ENCODE results near the gene SDK2.
A peak's percentile ranks its signal among the peaks of the same experiment; 100 is the strongest.

SDK2 gene

DNA sequence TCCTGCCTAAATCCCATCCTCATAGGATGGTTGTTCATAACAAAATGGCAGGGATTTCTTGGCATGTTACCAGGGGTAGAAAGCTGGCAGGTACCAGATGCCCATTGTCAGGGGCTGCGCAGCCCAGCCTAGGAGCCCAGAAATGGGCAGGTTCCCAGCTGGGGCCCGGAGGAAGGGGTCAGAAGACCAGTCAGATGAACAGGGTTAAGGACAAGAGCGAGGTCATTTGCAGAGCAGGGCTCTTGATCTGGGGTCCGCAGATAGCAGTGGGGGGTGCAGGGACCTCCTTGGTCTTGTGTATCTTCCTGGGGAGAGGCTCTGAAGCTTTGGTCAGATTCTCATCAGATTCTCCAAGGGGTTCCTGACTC, 280.1 kb downstream of the SDK2 start:
- no peak overlapping the region for H3K27ac Mint-ChIP-seq
- peaks cover 7 to 14% of the 10 kb centered on the region in 2 donors for H3K36me3 Mint-ChIP-seq
- no peak for DNase-seq
- no peaks in the 10 kb centered on the region for H3K27me3 Mint-ChIP-seq
- no peak overlapping the region for H3K4me3 Mint-ChIP-seq
- H3K9me3 Mint-ChIP-seq, result no peaks in the 10 kb centered on the region
- H3K4me1 Mint-ChIP-seq, result peaks cover 0 to 6% of the 10 kb centered on the region in 2 donors
- no peak for ATAC-seq (replicated peaks)

GRCh38 chr17:73363442-73364154, 280.6 kb downstream of the SDK2 start:
- Mint-ChIP-seq H3K4me1 (peaks cover 0 to 6% of the 10 kb centered on the region in 2 donors), H3K27ac (no peak overlapping the region), H3K4me3 (no peak overlapping the region), H3K9me3 (no peaks in the 10 kb centered on the region), H3K27me3 (no peaks in the 10 kb centered on the region), H3K36me3 (peaks cover 7 to 14% of the 10 kb centered on the region in 2 donors)
- DNase-seq (no peak), ATAC-seq (replicated peaks) (no peak)

DNA sequence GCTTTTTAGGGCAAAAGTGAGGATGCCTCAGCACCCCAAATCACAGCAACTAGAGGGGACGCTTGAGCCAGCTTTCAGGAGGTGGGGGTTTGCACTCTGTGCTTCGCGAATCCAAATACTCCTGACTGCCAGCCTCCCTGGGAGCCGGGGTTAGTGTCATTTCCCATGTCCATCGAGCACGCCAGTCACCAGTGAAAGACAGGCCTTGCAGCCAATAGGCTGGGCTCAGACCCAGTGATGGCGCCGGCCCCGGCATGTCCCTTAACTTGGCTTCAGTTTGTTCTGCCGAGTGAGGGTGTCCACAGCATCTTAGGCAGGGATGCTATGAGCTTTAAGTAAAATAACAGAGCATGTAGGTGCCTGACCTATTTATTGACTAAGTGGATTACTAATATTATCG, 281.5 kb downstream of the SDK2 start:
- Mint-ChIP-seq H3K36me3 (peaks cover 9 to 14% of the 10 kb centered on the region in 2 donors), H3K27me3 (no peaks in the 10 kb centered on the region)

DNA sequence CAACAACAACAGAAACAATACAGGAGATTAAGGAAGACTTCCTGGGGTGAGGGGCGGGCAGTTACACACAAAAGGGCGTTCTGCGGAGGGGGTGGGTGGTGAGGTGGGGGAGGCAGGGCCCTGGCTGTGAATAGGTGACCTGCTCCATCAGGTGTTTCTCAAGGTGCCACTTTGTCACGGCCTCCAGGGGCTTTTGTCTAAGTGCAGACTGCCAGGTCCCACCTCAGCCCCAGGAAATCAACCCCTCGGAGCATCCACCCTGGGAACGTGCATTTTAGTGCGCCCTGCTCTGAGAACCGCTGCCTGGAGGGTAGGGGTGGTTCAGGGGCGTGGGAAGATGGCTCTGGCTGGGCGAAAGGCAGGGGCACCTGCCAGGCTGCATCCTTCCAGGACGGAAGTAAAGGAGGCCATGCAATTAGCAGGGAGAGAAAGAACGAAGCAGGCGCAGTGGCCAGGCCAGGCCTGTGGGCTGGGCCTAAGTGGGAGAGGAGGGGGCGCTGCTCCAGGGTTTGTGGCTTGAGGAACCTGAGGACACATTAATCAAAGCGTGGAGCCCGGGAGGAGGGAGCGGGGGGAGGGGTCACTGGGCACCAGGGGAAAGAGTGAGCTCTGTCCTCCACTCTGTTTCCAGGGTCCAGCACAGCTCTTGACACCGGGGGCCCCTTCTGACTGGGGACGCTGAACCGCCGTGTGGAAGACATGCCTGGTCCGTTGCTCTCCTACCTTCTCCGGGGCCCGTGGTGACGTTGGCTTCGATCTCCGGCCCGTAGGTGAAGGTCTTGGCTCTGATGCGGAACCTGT, 283.1 kb downstream of the SDK2 start:
- Mint-ChIP-seq H3K36me3 (peaks cover 13 to 14% of the 10 kb centered on the region in 2 donors), H3K4me3 (no peak overlapping the region), H3K9me3 (no peaks in the 10 kb centered on the region), H3K27me3 (no peaks in the 10 kb centered on the region), H3K4me1 (peaks cover 0 to 3% of the 10 kb centered on the region in 2 donors), H3K27ac (no peak overlapping the region)
- ATAC-seq (replicated peaks) (no peak), DNase-seq (no peak)

More for the DNA sequence above, 281.5 kb downstream of the SDK2 start:
- Mint-ChIP-seq H3K4me1 (peaks cover 0 to 6% of the 10 kb centered on the region in 2 donors), H3K4me3 (no peak overlapping the region), H3K9me3 (no peaks in the 10 kb centered on the region), H3K27ac (no peak overlapping the region)
- no peak for ATAC-seq (replicated peaks)
- no peak for DNase-seq

GRCh38 chr17:73359987-73360410, 284.2 kb downstream of the SDK2 start:
- Mint-ChIP-seq H3K36me3 (peaks cover 6 to 9% of the 10 kb centered on the region in 2 donors), H3K9me3 (no peaks in the 10 kb centered on the region), H3K27me3 (no peaks in the 10 kb centered on the region), H3K4me1 (peaks cover 0 to 2% of the 10 kb centered on the region in 2 donors), H3K4me3 (no peak overlapping the region), H3K27ac (no peak overlapping the region)
- DNase-seq (no peak), ATAC-seq (replicated peaks) (no peak)

- no peaks in the 10 kb centered on the region for H3K9me3 Mint-ChIP-seq
- peaks cover 3 to 6% of the 10 kb centered on the region in 2 donors for H3K36me3 Mint-ChIP-seq
- H3K27ac Mint-ChIP-seq, result no peak overlapping the region
- peaks cover 0 to 2% of the 10 kb centered on the region in 2 donors for H3K4me1 Mint-ChIP-seq
- ATAC-seq (replicated peaks), result no peak
- no peak overlapping the region for H3K4me3 Mint-ChIP-seq
- DNase-seq, result no peak
- H3K27me3 Mint-ChIP-seq, result no peaks in the 10 kb centered on the region
These were observed 284.9 kb downstream of the SDK2 start for GRCh38 chr17:73359352-73359751.

GRCh38 chr17:73358668-73359067, 285.6 kb downstream of the SDK2 start:
- H3K4me1 Mint-ChIP-seq, result peaks cover 0 to 2% of the 10 kb centered on the region in 2 donors
- ATAC-seq (replicated peaks) (no peak), DNase-seq (no peak)
- no peak overlapping the region for H3K27ac Mint-ChIP-seq
- no peak overlapping the region for H3K4me3 Mint-ChIP-seq
- no peaks in the 10 kb centered on the region for H3K9me3 Mint-ChIP-seq
- H3K27me3 Mint-ChIP-seq, result no peaks in the 10 kb centered on the region
- peaks cover 3 to 6% of the 10 kb centered on the region in 2 donors for H3K36me3 Mint-ChIP-seq

GRCh38 chr17:73357981-73358380, 286.3 kb downstream of the SDK2 start:
- no peak overlapping the region for H3K4me3 Mint-ChIP-seq
- no peak overlapping the region for H3K27ac Mint-ChIP-seq
- no peak for DNase-seq
- no peaks in the 10 kb centered on the region for H3K9me3 Mint-ChIP-seq
- H3K4me1 Mint-ChIP-seq, result peaks cover 0 to 2% of the 10 kb centered on the region in 2 donors
- no peak for ATAC-seq (replicated peaks)
- no peaks in the 10 kb centered on the region for H3K27me3 Mint-ChIP-seq
- H3K36me3 Mint-ChIP-seq, result peaks cover 3 to 6% of the 10 kb centered on the region in 2 donors

- H3K27ac Mint-ChIP-seq, result no peak overlapping the region
- no peak overlapping the region for H3K4me3 Mint-ChIP-seq
- H3K4me1 Mint-ChIP-seq, result peaks cover 0 to 2% of the 10 kb centered on the region in 2 donors
- DNase-seq, result no peak
- ATAC-seq (replicated peaks), result no peak
- H3K9me3 Mint-ChIP-seq, result no peaks in the 10 kb centered on the region
- H3K36me3 Mint-ChIP-seq, result peaks cover 5 to 8% of the 10 kb centered on the region in 2 donors
- H3K27me3 Mint-ChIP-seq, result no peaks in the 10 kb centered on the region
These were observed 286.9 kb downstream of the SDK2 start for GRCh38 chr17:73357318-73357717.

GRCh38 chr17:73356561-73357170, 287.6 kb downstream of the SDK2 start:
- peaks cover 0 to 2% of the 10 kb centered on the region in 2 donors for H3K4me1 Mint-ChIP-seq
- no peaks in the 10 kb centered on the region for H3K27me3 Mint-ChIP-seq
- no peak overlapping the region for H3K4me3 Mint-ChIP-seq
- H3K27ac Mint-ChIP-seq, result peak overlapping the region; percentile 81
- H3K9me3 Mint-ChIP-seq, result no peaks in the 10 kb centered on the region
- ATAC-seq (replicated peaks) (no peak), DNase-seq (no peak)
- H3K36me3 Mint-ChIP-seq, result peaks cover 10 to 11% of the 10 kb centered on the region in 2 donors

- no peaks in the 10 kb centered on the region for H3K9me3 Mint-ChIP-seq
- peaks cover 9 to 10% of the 10 kb centered on the region in 2 donors for H3K36me3 Mint-ChIP-seq
- no peak overlapping the region for H3K4me3 Mint-ChIP-seq
- no peak overlapping the region for H3K27ac Mint-ChIP-seq
- no peaks in the 10 kb centered on the region for H3K27me3 Mint-ChIP-seq
- DNase-seq, result no peak
- no peaks in the 10 kb centered on the region for H3K4me1 Mint-ChIP-seq
- no peak for ATAC-seq (replicated peaks)
These were observed 289.6 kb downstream of the SDK2 start for GRCh38 chr17:73354423-73355284.

GRCh38 chr17:73352261-73352660, 292.0 kb downstream of the SDK2 start:
- ATAC-seq (replicated peaks), result no peak
- Mint-ChIP-seq H3K36me3 (peaks cover 11 to 12% of the 10 kb centered on the region in 2 donors), H3K9me3 (no peaks in the 10 kb centered on the region), H3K27ac (no peak overlapping the region), H3K4me3 (no peak overlapping the region), H3K27me3 (no peaks in the 10 kb centered on the region), H3K4me1 (no peaks in the 10 kb centered on the region)
- DNase-seq, result no peak

- Mint-ChIP-seq H3K9me3 (no peaks in the 10 kb centered on the region), H3K4me3 (no peak overlapping the region), H3K36me3 (peaks cover 11 to 12% of the 10 kb centered on the region in 2 donors), H3K4me1 (no peaks in the 10 kb centered on the region), H3K27me3 (no peaks in the 10 kb centered on the region), H3K27ac (no peak overlapping the region)
- ATAC-seq (replicated peaks) (no peak), DNase-seq (no peak)
These were observed 292.5 kb downstream of the SDK2 start for GRCh38 chr17:73351764-73352163.

GRCh38 chr17:73350864-73351263, 293.4 kb downstream of the SDK2 start:
- DNase-seq (no peak), ATAC-seq (replicated peaks) (no peak)
- H3K27me3 Mint-ChIP-seq, result no peaks in the 10 kb centered on the region
- no peaks in the 10 kb centered on the region for H3K4me1 Mint-ChIP-seq
- peaks cover 8 to 12% of the 10 kb centered on the region in 2 donors for H3K36me3 Mint-ChIP-seq
- no peak overlapping the region for H3K4me3 Mint-ChIP-seq
- no peaks in the 10 kb centered on the region for H3K9me3 Mint-ChIP-seq
- no peak overlapping the region for H3K27ac Mint-ChIP-seq

All from stimulated activated naive B cell treated with anti-CD40 and anti-IgM and Interleukin-4, amounts not matched to agents 10 μg/mL and 1 μg/mL and 100 μg/mL, for 72 hours (primary cell).